ENCODE measurements around the gene LBX2.
A peak's percentile ranks its signal among the peaks of the same experiment; 100 is the strongest.

Gene LBX2

GRCh38 chr2:74515981-74516633, 16.7 kb upstream of the LBX2 start:
- Histone ChIP-seq H3K9me3 (no peaks in the 10 kb centered on the region), H3K27me3 (peaks cover 100% of the 10 kb centered on the region), H3K4me1 (ENCODE audit: control insufficient read depth in 1 of 2, insufficient read depth in 1 of 2, low read depth in 1 of 2, low read length in 1 of 2) (peaks cover 29 to 32% of the 10 kb centered on the region in 2 experiments), H3K27ac (no peak overlapping the region), H3K36me3 (no peaks in the 10 kb centered on the region), H3K4me3 (ENCODE audit: low read depth in 1 of 2, low read length in 1 of 2) (peak overlapping the region; percentile 54 to 66)
- TF ChIP-seq CTCF (IDR thresholded peaks at IDR 0.05), result no peak

GRCh38 chr2:74515271-74515980, 16.0 kb upstream of the LBX2 start:
- H3K27me3 ChIP-seq, result peaks cover 100% of the 10 kb centered on the region

GRCh38 chr2:74514368-74515270, 15.2 kb upstream of the LBX2 start, which contains the start of gene TLX2:
TLX2 (plus strand) TSS chr2:74514450; CDS start chr2:74514807, 357 bp downstream.
- peak within 1 kb of the TSS in 1 of 2 experiments; percentile 66 for H3K4me3 ChIP-seq (ENCODE audit: low read depth in 1 of 2, low read length in 1 of 2)
- H3K27ac ChIP-seq, result no peak within 1 kb of the TSS
- peaks cover 100% of the 10 kb centered on the region for H3K27me3 ChIP-seq
- no peaks in the 10 kb centered on the region for H3K9me3 ChIP-seq
- no peaks in the 10 kb centered on the region for H3K36me3 ChIP-seq
- H3K4me1 ChIP-seq (ENCODE audit: control insufficient read depth in 1 of 2, insufficient read depth in 1 of 2, low read depth in 1 of 2, low read length in 1 of 2), result peaks cover 29 to 32% of the 10 kb centered on the region in 2 experiments
- TF ChIP-seq CTCF (IDR thresholded peaks at IDR 0.05), result no peak

More at GRCh38 chr2:74515271-74515980, 16.0 kb upstream of the LBX2 start:
- H3K4me1 ChIP-seq (ENCODE audit: control insufficient read depth in 1 of 2, insufficient read depth in 1 of 2, low read depth in 1 of 2, low read length in 1 of 2), result peaks cover 29 to 32% of the 10 kb centered on the region in 2 experiments
- TF ChIP-seq CTCF (IDR thresholded peaks at IDR 0.05), result no peak
- no peaks in the 10 kb centered on the region for H3K36me3 ChIP-seq
- no peak overlapping the region for H3K27ac ChIP-seq
- no peaks in the 10 kb centered on the region for H3K9me3 ChIP-seq
- H3K4me3 ChIP-seq (ENCODE audit: low read depth in 1 of 2, low read length in 1 of 2), result peak overlapping the region; percentile 54 to 66

GRCh38 chr2:74513605-74514367, 14.4 kb upstream of the LBX2 start:
- Histone ChIP-seq H3K27me3 (peaks cover 100% of the 10 kb centered on the region), H3K36me3 (no peaks in the 10 kb centered on the region), H3K9me3 (no peaks in the 10 kb centered on the region), H3K27ac (no peak overlapping the region), H3K4me3 (ENCODE audit: low read depth in 1 of 2, low read length in 1 of 2) (peak overlapping the region in 1 of 2 experiments; percentile 66), H3K4me1 (ENCODE audit: control insufficient read depth in 1 of 2, insufficient read depth in 1 of 2, low read depth in 1 of 2, low read length in 1 of 2) (peaks cover 29 to 32% of the 10 kb centered on the region in 2 experiments)
- TF ChIP-seq CTCF (IDR thresholded peaks at IDR 0.05), result no peak
